ACC112 (cell line): ENCODE results near the gene PITPNB.

ENCODE experiments used
- H2AFZ ChIP-seq: fragments of 200-600 bp; sonication (generic); one replicate; pipeline ENCODE4 v1.6.0; 2017; ENCODE audit warnings: antibody characterized with exemption, low read length; ENCODE audit not compliant: unreplicated experiment
- H3K27ac ChIP-seq: fragments of 200-600 bp; sonication (generic); 2 replicates; pipeline ENCODE4 v1.5.1; 2014; ENCODE audit warnings: low read depth, mild to moderate bottlenecking, antibody characterized with exemption, low read length, moderate library complexity
- H3K27me3 ChIP-seq: fragments of 200-600 bp; sonication (generic); 2 replicates; pipeline ENCODE4 v1.6.1; 2014; ENCODE audit warnings: mild to moderate bottlenecking, antibody characterized with exemption, low read length, moderate library complexity, mixed read lengths; ENCODE audit not compliant: insufficient read depth
- H3K36me3 ChIP-seq: fragments of 200-600 bp; sonication (generic); 2 replicates; pipeline ENCODE4 v1.6.1; 2016; ENCODE audit warnings: mild to moderate bottlenecking, antibody characterized with exemption, low read length, moderate library complexity, mixed read lengths; ENCODE audit not compliant: insufficient read depth
- H3K4me1 ChIP-seq: fragments of 200-600 bp; sonication (generic); one replicate; pipeline ENCODE4 v1.6.1; 2016; ENCODE audit warnings: low read length, mixed read lengths; ENCODE audit not compliant: insufficient read depth, unreplicated experiment, control insufficient read depth
- H3K4me3 ChIP-seq: fragments of 200-600 bp; sonication (generic); 2 replicates; pipeline ENCODE4 v1.5.1; 2014; ENCODE audit warnings: mild to moderate bottlenecking, low read depth, low read length
- H3K79me2 ChIP-seq: fragments of 200-600 bp; sonication (generic); one replicate; pipeline ENCODE4 v1.6.0; 2016; ENCODE audit warnings: low read length; ENCODE audit not compliant: control insufficient read depth, unreplicated experiment, insufficient read depth

Gene PITPNB

DNA sequence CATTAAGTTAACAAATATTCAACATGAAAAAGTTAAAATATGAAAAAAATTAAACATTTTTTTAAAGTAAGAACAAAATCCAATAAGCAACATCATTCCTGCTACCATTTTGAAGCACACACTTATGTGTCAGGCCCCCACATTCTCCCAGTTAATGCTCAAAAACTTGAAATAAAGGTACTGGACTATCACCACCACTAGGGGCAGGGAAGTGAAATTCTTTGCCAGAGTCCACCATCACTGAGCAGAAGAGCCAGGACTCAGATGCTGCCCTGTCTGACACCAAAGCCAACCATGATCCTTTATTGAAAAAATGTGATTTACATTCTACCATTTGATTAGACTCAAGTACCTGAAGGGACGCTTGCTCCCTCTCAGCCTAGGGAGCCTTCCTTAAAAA is 39.1 kb downstream of the PITPNB start:
- Histone ChIP-seq H3K4me3 (no peak overlapping the region), H3K4me1 (peaks cover 7% of the 10 kb centered on the region), H3K79me2 (peaks cover 36% of the 10 kb centered on the region), H2AFZ (no peak overlapping the region), H3K36me3 (peaks cover 7% of the 10 kb centered on the region; the same call in 1 of the 2 replicates), H3K27me3 (no peaks in the 10 kb centered on the region), H3K27ac (no peak overlapping the region)

GRCh38 chr22:27878541-27878940 is 40.5 kb downstream of the PITPNB start:
- no peak overlapping the region for H3K27ac ChIP-seq
- H3K36me3 ChIP-seq, result peaks cover 7% of the 10 kb centered on the region; the same call in 1 of the 2 replicates
- H3K27me3 ChIP-seq, result no peaks in the 10 kb centered on the region
- peaks cover 34% of the 10 kb centered on the region for H3K79me2 ChIP-seq
- H3K4me1 ChIP-seq, result peaks cover 7% of the 10 kb centered on the region
- H3K4me3 ChIP-seq, result no peak overlapping the region
- H2AFZ ChIP-seq, result no peak overlapping the region

DNA sequence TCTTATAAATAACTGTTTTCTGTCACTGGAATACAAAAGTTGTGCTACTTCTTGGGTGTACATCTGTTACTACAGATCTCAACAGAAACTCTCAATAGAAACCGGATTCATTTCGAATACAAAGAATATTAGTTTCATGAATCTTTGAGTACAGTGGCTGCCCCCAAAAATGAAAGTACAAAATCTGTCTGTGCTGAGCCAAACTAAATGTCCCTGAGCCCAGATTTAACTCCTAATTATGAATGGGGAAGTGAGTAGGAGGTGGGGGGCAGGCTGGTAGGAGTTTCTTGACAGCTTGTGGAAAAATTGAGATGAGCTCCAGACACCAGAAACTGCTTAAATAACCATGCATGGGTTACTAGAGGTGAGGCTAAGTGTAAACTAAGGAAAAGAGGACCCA is 41.6 kb downstream of the PITPNB start:
- H2AFZ ChIP-seq, result no peak overlapping the region
- H3K27me3 ChIP-seq, result no peaks in the 10 kb centered on the region
- H3K4me3 ChIP-seq, result no peak overlapping the region
- peaks cover 32% of the 10 kb centered on the region for H3K79me2 ChIP-seq
- H3K27ac ChIP-seq, result no peak overlapping the region
- peaks cover 7% of the 10 kb centered on the region for H3K4me1 ChIP-seq
- peaks cover 8% of the 10 kb centered on the region for H3K36me3 ChIP-seq

DNA sequence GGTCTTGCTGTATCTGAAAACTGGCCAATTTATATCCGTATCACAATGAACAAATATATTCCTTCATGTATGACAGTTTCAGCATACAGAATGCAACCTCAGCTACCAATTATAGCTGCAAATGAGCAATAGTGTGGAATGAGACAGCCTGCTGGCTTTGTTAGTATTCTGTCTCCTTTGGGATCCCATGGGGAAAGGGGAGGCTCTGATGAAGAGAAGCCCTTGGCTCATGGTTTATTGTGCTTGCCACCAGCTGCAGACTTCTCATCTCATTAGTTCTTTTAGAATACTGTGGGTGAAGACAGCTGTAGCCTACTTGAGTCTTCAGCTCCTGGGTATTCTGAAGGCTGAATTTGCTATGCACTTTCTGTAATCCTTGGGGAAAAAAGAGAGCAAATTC is 42.4 kb downstream of the PITPNB start:
- Histone ChIP-seq H3K36me3 (peaks cover 13% of the 10 kb centered on the region), H3K27ac (no peak overlapping the region), H3K27me3 (no peaks in the 10 kb centered on the region), H3K4me1 (peaks cover 7% of the 10 kb centered on the region), H3K79me2 (peaks cover 32% of the 10 kb centered on the region), H3K4me3 (no peak overlapping the region), H2AFZ (no peak overlapping the region)

GRCh38 chr22:27875951-27876350 is 43.1 kb downstream of the PITPNB start:
- Histone ChIP-seq H2AFZ (no peak overlapping the region), H3K79me2 (peaks cover 32% of the 10 kb centered on the region), H3K27me3 (no peaks in the 10 kb centered on the region), H3K4me1 (peaks cover 7% of the 10 kb centered on the region), H3K27ac (no peak overlapping the region), H3K36me3 (peaks cover 14% of the 10 kb centered on the region), H3K4me3 (no peak overlapping the region)

GRCh38 chr22:27874764-27875163 is 44.3 kb downstream of the PITPNB start:
- peaks cover 34% of the 10 kb centered on the region for H3K79me2 ChIP-seq
- no peak overlapping the region for H2AFZ ChIP-seq
- H3K27ac ChIP-seq, result no peak overlapping the region
- no peak overlapping the region for H3K4me3 ChIP-seq
- peaks cover 14% of the 10 kb centered on the region for H3K36me3 ChIP-seq
- no peaks in the 10 kb centered on the region for H3K27me3 ChIP-seq
- peaks cover 7% of the 10 kb centered on the region for H3K4me1 ChIP-seq

GRCh38 chr22:27874185-27874584 is 44.9 kb downstream of the PITPNB start:
- H3K4me1 ChIP-seq, result peaks cover 7% of the 10 kb centered on the region
- H3K79me2 ChIP-seq, result peaks cover 33% of the 10 kb centered on the region
- no peak overlapping the region for H2AFZ ChIP-seq
- peaks cover 14% of the 10 kb centered on the region for H3K36me3 ChIP-seq
- no peak overlapping the region for H3K4me3 ChIP-seq
- H3K27me3 ChIP-seq, result no peaks in the 10 kb centered on the region
- no peak overlapping the region for H3K27ac ChIP-seq

GRCh38 chr22:27873472-27873871 is 45.6 kb downstream of the PITPNB start:
- Histone ChIP-seq H2AFZ (no peak overlapping the region), H3K27ac (no peak overlapping the region), H3K79me2 (peaks cover 32% of the 10 kb centered on the region), H3K4me1 (peaks cover 13% of the 10 kb centered on the region), H3K4me3 (no peak overlapping the region), H3K27me3 (no peaks in the 10 kb centered on the region), H3K36me3 (peaks cover 14% of the 10 kb centered on the region)

- no peak overlapping the region for H3K27ac ChIP-seq
- H3K4me3 ChIP-seq, result no peak overlapping the region
- H2AFZ ChIP-seq, result no peak overlapping the region
- peaks cover 17% of the 10 kb centered on the region for H3K4me1 ChIP-seq
- peaks cover 29% of the 10 kb centered on the region for H3K79me2 ChIP-seq
- H3K27me3 ChIP-seq, result no peaks in the 10 kb centered on the region
- H3K36me3 ChIP-seq, result peaks cover 14% of the 10 kb centered on the region
Measured at GRCh38 chr22:27872488-27872887, 46.6 kb downstream of the PITPNB start.

GRCh38 chr22:27871306-27872014 is 47.6 kb downstream of the PITPNB start:
- peaks cover 25% of the 10 kb centered on the region for H3K4me1 ChIP-seq
- no peak overlapping the region for H3K27ac ChIP-seq
- H2AFZ ChIP-seq, result no peak overlapping the region
- no peaks in the 10 kb centered on the region for H3K27me3 ChIP-seq
- H3K4me3 ChIP-seq, result no peak overlapping the region
- peaks cover 14% of the 10 kb centered on the region for H3K36me3 ChIP-seq
- H3K79me2 ChIP-seq, result peaks cover 29% of the 10 kb centered on the region
